PFSK-1 (cell line): ENCODE data around the gene JPH3.

Experiments used
- POLR2AphosphoS5 ChIP-seq: IDR thresholded peaks from 2 replicates; pipeline ENCODE4 v1.6.1; 2012; ENCODE audit warnings: low read depth, mild to moderate bottlenecking, control low read depth, low read length, moderate library complexity
- REST ChIP-seq, 2 experiments: IDR thresholded peaks; 2 replicates each; pipeline versions ENCODE4 v1.6.1 to v1.8.0; 2011 to 2012; ENCODE audit warnings: low read depth in 2 of 2, low read length in 2 of 2, control low read depth in 1 of 2, inconsistent platforms in 1 of 2, mild to moderate bottlenecking in 1 of 2, moderate library complexity in 1 of 2; ENCODE audit not compliant: insufficient read depth in 1 of 2
- SIN3A ChIP-seq: IDR thresholded peaks from 2 replicates; pipeline ENCODE4 v1.6.1; 2012; ENCODE audit warnings: mild to moderate bottlenecking, low read length, moderate library complexity, borderline replicate concordance; ENCODE audit not compliant: insufficient read depth

DNA sequence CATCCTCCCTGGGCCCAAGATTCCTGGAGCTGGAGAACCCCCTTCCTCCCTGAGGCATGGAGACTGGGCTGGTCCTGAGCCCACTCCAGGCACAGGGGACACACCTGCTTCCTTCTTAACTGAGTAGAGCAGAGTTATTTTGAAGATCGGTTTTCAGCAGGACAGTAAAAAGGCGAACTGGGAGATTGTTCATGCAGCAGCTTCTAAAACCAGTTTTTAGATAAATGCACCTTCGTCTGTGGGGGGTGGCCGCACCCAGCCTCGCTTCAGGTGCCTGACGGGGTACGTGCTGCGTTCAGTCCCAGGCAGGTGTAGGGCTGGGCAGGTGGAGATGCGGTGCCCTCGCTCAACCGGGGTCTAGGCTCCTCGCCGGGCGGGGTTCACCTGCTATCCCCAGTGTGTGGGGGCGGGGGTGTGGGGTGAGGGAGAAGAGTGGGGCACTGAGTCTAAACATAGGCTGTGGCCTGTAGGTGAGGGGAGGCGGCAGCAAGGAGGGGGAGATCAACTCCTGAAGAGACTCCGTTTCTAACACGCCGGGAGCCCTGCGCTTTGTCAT, 69.5 kb downstream of the JPH3 start:
- TF ChIP-seq POLR2AphosphoS5 (no peak), SIN3A (no peak), REST (IDR thresholded peaks at IDR 0.05; ENCODE audit: insufficient read depth in 1 of 2, low read depth in 2 of 2, low read length in 2 of 2) (no peak)
